GM21576 (cell line): Measurements from ENCODE around the gene ADCY1.
"Not testable (repeated sequence)": the region's sequence is repeated elsewhere in the genome, so short reads cannot be mapped to it uniquely, and the experiment has no call there.

Experiments used
- ATAC-seq: cut with Tn5 transposase; IDR thresholded peaks from one replicate; pipeline ENCODE4 v1.9.1; 2021; ENCODE audit warnings: mild to moderate bottlenecking, moderate library complexity; ENCODE audit not compliant: unreplicated experiment

Gene ADCY1

DNA sequence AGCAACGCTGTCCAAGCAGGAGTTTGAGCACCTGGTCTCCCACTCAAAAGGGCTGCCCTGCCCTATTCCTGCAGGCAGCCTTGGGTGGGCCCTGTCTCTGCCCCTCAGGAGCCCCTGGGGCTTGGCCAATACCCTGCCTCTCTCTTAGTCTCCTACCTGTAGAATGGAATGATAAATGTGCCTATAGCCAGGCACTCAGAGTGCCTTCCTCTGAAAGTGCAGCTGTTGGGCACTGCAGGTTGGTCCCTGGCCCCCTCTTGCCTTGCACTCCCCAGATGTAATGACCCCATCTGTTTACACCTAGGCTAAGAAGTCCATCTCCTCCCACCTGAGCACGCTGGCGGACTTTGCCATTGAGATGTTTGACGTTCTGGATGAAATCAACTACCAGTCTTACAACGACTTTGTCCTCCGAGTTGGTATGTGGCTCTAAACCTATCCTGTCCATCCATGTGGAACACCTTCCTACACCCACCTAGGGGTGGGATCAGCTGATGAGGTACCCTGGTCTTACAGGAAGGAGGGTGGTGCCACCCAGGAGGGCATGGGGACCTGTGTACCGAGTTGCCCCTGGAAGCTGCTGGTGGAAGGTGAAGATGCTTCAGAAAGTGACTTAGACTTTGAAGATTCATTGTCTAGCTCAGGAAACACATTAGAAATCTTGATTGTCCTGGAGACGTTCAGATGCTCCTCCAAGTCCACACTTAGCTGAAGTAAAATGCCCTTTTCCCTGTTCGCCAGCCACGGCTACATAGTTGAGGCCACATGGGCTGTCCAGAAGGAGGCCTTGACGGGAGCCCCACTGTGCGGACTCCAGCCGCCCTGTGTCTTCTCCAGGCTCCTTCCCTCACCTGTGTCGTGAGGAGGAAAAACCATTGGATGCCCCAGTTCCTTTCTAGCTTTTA, 134.1 kb downstream of the ADCY1 start:
- ATAC-seq = no peak

DNA sequence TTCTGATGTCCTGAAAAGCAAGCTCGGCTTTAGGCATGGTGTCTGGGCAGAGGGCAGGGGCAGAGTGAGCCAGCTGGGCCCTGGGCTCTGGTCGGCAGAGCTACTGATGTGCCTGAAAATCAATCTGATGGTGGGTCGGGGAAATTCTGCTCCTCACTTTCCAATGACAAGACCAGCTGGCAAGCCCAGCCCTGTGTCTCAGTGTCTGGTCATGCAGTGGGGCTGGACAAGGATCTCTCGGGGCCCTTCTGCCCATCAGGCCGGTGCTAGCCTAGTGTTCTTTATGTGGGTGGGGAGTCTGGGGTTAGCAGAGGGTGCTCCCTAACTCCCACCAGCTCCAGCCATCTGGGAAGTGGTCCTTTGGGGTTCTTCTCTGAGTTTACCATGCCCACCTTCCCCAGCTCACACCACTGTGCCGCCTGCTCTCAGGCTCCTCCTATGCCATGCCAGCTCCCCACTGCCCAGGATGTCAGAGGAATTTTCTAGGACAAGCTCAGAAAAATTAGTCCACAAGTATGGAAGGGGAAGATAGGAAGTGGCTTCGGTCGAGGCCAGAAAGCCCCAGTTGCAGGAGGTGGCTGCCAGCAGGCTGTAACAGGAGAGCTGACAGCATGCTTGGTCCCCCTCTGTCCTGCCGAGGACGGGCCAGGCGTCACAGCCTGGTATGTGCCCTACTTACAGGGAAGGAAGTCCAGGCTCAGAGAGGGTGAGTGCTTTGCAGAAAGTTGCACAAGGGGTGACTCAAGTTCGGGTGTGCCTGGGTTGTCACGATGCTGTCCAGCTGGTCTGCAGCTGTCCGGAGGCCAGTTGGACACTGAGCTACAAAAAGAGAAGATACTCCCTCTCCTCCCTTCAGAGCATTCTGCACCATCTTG, 135.2 kb downstream of the ADCY1 start:
- ATAC-seq = no peak

DNA sequence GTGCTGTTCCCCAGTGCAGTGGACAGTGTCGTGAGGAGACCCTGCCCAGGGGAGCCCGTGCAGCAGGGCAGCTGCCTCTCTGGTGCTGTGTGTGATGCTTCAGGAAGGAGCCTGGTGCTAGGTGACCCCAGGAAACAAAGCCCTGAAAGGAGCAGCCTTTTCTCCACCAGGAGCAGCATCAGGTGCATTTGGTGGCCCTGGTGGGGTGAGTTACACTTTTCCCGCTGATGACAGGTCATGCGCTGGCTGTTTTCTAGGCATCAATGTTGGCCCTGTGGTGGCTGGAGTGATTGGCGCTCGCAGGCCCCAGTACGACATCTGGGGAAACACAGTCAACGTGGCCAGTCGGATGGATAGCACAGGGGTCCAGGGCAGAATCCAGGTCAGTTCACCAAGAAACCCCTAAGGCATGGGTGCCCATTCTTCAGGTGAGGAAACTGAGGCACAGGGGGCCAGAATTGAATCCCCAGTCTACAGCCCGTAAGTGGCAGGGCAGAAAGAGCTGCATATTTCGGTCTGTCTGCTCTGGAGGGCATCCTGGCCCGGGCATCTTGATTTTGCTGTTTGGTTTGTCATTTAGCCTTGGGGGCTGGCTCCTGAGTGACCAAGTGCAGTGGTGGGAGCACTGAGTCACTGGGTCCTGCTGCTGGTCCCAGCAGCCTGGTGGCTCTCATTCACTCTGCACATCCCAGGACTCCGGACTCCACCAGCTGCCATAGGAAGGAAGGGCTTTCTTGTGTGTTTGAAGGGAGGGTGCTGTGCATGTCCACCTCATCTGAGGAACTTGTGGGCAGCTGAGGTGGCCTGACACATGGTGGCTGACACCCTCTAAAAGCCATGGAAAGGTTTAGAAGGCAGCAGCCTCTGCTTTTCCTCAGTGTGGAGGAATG, 136.3 kb downstream of the ADCY1 start:
- ATAC-seq = no peak

DNA sequence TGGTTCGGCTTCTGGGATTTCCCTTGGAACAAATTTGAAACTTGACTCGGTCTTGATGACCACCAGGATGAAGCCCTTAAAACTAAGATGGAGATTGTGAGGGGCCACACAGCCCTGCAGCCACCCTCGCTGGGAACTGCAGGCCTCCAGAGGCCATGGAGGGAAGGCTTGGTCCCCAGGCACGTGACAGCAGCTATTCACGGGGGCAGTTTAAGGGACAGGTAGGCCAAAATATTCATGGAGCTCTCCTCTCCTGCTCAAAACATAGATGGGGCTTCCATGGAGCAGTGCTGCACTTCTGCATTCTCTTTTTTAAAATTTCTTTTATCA, 137.0 kb downstream of the ADCY1 start:
- ATAC-seq = no peak

DNA sequence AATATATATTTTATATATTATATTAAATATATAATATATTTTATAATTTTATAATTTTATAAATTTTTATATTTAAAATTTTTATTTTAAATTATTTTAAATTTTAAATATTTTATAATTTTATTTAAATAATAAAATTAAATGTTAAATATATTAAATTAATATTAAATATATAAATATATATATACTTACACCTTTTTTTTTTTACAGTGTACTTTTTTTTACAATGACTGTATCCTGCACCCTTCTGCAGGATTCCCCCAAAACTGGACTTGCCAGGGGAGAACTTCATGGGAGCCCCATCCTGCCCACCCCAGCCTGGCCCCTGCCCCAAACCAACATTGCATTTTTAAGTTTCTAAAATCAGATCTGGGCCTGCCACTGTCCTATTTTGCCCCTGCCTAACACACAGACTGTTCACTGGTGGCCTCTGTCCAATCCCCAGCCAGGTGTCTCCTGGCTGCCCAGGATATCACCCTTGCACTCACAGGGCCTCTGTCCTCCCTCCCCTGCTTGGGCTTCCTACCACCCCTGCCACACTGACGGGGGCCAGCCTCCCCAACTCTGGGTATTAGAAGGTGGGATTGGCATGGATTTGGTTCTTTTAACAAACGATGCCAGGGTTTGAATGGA, 138.0 kb downstream of the ADCY1 start:
- no peak for ATAC-seq

DNA sequence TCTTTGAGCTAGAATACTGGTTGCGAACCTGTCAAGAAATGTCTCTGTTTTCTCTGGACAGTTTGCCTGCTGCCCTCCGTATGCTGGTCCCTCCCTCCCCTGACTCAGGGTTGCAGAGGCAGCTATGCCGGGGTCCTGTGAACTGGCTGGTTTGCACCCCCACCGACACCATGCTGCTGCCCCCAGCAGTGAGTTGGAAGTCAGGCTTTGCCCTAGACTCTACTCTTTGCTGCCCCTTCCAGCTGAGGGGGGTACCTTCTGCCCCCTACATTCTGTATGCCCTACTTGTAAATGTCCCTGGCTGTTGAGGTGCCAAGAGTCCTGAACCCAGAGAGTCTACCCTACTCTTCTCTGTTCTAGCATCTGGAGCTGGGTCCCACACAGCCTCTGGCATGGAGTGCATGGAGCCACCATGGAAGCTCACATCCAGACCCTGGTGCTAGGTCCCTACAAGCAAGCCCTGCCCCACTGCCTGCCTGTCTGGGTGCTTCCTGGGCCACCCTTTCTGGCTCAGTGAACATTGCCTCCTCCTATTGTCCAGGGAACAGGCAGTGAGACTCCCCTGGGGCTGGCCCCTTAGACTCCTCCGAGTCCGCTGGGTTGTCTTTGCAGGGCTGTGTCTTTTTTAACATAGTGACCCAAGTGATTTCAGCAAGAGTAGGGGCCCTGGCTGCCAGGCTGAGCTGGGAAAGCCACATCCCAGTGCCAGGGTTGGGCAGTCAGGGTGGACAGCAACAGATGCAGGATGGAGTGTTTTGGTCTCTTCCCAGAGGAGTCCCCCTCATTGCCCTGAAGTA, 138.9 kb downstream of the ADCY1 start:
- ATAC-seq = no peak

DNA sequence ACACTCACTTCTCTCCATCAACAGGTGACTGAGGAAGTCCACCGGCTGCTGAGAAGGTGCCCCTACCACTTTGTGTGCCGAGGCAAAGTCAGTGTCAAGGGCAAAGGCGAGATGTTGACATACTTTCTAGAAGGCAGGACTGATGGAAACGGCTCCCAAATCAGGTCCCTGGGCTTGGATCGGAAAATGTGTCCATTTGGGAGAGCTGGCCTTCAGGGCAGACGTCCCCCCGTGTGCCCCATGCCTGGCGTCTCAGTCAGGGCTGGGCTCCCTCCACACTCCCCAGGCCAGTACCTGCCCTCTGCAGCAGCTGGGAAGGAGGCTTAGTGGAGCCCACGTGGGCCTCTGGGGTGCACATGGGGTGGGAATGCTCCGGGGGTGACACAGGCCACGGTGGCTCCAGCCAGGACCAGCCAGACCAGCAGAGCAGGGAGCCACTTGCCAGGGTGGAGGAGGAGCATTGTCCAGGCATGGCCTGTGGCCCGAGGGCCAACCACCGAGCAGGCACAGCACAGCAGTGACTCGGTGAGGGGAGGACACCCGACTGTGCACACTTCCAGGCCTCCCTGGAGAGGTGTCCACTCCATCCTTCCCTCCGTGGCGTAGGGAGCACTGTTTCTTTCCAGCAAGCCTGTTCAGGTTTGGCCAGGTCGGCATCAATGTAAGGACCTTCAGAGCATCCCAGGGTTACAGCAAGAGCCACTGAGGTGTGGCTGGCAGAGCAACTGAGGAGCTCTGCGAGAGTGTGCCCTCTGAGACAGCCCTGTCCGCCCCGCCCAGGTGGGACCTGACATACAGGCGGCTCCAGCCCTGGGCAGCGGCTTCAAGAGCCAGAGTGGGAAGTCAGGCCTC, 139.7 kb downstream of the ADCY1 start:
- ATAC-seq = no peak

DNA sequence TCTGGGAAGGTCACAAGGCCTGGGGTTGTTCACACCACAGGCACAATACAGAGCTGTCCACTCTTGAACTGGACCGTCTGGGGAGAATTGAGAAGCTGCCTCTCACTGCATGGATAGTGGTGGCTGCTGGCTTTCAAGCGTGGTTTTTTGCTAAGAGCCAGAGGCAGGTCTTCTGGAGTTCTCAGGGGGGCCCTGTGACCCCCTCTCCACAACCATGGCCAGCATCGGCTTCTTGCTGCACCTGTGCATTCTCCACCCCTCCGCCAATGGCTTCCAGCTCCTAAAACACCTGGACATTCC, 140.3 kb downstream of the ADCY1 start:
- ATAC-seq = no peak

DNA sequence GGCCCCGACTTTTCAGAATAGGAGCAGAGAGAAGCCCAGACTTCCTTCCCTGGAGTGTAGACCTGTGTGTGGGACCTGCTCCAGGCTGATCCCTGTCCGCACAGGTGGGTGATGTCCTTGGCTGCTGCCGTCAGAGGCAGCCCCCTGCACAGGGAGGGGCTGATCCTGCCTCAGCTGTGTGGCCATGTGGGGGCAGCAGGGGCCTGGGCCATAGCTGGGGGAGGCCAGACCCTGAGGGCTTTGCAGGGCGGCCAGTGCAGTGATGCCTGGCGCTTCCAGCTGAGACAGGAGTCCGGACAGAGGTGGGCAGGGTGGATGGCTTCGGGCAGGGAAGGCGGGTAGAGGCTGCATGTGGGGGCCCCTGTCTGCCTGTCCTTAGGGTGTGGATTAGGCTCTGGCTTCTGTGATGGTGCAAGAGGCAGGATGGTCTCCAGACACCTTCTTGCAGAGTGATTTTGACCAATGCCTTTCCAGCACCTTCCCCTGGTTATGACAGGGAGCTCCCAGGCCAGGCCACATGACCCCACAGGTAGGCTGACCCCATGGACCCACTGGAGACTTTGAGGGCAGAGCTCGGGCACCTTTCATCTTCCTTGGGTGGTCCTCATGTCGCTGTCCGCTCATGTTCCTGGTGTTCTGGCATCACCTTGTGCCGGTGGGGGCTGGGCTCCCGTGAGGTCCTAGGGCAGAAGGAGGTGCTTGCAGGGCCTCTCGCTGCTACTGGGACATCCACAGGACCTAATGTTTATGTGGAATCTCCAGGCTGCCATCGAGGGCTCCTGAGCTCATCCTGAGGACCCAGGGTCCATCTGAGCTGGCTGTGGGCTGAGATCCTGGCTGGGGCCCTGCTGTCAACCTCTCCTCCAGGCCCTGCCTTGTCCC, 141.5 kb downstream of the ADCY1 start:
- ATAC-seq = no peak

DNA sequence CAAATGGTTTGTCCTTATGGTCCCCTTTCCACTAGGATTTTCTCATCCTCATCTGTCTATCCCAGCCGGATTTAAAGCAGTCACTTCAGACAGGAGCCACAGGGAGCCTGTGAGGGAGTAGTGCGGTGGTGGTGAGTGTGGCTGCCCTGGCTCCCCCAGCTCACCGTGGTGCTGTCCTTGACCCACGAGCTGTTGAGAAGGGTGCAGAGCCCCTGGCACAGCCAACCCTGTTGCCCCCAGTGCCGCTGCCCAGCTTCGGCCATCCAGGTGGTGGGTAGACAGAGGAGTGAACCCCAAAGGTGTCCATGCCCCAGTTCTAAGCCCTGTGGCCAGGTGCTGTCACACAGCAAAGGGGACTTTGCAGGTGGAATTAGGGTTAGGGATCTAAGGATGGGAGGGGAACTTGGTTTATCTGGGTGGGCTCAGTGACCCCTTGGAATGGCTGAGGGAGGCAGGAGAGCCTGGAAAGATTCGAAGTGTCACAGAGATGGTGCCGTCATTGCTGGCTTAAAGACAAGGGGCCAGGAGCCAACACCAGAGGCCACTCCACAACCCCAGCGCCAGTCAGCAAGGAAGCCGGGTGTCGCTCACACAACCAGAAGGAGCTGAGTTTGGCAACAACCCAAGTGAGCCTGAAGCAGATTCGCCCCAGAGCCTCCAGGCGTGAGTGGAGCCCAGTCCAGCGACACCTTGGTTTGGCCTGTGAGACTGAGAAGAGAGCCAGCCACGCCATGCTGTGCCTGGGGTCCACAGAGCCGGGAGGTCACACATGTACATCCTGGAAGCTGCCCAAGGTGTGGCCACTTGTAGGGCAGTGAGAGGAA, 142.4 kb downstream of the ADCY1 start:
- no peak for ATAC-seq

DNA sequence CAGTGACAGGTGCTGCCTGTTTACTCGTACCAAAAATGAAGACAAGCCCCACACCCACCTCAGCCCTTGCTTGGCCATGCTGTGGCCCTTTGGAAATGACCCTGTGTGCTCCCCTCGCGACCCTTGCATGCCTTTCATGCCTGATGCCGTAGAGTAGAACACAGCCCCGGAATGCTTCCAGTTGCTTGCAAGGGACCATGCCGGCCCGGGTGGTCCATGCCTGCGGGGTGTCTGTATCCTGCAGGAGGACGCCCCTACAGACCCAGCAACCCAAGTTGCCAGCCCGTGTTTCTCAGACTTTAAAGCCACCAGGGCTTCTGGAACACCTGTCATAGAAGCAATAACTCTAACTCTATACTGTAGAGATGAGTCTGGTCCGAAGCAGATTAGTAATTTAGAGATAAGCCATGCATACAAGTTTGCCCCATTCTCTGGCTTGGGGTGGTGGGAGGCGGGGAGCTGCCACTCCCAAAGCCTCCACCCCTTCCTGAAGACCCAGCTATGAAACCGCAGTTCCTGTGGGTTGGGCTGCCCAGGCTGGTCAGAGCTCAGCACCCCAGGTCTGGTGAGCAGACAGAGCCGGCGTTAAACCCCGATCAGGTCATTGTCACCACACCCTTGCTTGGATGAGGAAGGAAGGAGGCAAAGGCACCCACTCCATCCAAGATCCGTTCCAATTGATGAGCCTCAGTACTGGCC, 143.5 kb downstream of the ADCY1 start:
- ATAC-seq = no peak

DNA sequence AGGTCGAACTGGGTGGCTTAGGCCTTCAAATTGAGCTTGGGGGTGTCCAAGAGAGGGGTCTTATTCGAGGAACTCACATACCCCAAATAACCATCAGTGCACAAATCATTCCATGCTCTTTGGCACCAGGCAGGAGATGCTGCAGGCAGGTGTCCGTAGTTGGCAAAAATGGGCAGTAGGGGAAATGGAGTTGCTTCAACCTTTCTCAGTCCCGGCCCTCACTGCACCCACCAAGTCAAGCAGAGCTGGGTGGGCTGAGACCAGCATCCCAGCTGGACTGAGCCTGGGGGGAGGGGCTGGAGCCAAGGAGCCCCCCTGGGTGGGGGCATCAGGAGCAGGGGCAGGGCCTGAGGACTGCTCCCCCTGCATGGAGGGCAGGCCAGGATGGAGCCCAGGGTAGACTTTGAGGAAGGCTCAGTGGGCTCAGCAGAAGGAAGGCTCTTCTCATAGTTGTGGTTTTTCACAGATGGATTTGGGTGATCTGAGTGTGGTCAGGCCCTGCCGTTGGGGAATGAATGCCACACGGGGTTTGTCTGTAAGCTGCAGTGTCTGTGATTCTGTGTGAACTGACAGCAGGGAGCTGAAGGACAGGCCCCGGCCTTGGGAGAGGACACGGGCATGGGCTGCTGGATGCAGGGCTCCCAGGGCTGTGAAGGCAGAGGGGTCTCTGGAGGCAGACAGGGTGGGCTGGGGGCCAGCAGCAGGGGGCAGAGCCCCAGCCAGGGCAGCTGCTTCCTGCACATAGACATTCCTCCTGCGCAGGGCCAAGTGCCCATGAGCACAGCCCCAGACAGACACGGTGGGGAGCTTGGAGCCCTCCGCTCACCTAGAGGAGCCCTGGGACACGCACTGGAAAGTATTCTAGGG, 144.5 kb downstream of the ADCY1 start:
- ATAC-seq = no peak

DNA sequence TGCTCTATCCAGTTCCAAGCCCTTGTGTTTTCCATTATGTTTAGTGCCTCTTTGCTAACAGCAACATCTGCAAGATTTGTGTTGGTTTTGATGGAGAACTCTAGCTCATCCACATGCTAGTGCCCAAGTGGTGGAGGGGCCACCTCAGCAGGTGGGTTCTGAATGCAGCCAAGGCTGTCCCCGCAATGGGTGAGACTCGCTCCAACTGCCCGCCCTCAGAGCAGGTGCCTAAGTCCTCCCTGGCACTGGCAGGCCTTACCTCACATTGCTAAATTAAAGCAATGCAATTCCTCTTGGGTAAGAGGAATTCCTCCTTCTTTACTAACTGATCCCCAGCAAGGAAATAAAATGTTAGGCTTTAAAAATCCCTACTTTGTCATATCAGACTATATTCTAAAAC, 146.8 kb downstream of the ADCY1 start:
- no peak for ATAC-seq

DNA sequence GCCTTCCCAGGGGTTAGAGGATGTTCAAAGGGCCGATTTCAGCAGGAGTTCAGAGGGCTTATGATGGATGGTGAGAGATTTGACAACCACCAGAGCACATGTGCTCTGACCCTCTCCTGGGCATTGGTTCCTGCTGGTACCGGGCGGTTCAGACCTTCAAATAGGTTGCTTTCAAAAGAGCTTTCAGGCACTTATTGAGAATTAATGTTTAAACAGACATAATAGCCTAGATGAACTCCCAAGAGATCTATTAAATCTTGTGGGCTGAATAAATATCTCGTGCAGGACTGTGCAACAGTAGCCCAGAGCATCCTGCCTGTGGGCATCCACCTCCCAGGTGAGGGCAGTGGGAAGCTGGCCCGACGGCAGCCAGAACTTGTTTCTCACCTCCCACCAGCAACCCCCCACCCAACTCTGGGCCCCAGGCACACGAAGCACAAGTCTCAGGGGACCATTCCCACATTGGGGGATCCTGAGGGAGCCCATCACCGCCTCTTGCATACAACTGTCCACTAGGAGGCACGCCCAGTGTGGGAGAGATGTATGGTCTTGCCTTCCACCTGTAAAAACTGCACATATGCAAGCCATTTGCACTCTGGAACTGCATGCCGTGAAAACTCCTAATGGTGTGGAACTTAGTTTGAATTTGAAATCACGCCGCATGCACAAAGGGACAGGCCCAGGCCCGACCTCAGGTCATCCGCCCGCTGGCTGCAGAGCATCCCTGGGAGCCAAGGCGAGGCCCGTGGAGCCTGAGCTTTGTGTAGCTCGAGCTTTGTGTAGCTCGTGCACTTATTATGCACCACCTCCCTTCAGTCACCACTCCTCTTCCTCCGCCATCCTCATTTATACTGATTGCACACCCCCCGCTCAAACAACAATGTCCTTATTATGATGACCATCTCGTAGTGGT, 147.8 kb downstream of the ADCY1 start:
- ATAC-seq = no peak

DNA sequence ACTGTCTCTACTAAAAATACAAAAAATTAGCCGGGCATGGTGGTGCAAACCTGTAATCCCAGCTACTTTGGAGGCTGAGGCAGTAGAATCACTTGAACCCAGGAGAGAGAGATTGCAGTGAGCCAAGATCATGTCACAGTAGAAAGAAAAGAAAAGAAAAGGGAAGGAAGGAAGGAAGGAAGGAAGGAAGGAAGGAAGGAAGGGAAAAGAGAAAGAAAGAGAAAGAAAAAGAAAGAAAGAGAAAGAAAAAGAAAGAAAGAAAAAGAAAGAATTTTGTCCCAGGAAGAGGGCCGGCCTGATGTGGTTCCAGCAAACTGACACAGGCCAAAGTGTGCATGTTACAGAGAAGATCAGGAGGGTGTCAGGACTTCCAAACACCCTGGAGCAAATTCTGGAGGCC, 151.1 kb downstream of the ADCY1 start:
- ATAC-seq = not testable (repeated sequence)
